ENCODE data around the gene ITPR3.
"Not testable (repeated sequence)": the region's sequence is repeated elsewhere in the genome, so short reads cannot be mapped to it uniquely, and the experiment has no call there.

The ITPR3 gene

GRCh38 chr6:33610779-33611732, 10.1 kb upstream of the ITPR3 start:
- no peak for DNase-seq (ENCODE audit: low read depth in 3 of 3, low spot score in 1 of 3)

- DNase-seq (ENCODE audit: low read depth in 3 of 3, low spot score in 1 of 3): no peak
These were observed 7.9 kb upstream of the ITPR3 start for GRCh38 chr6:33613146-33613794.

DNA sequence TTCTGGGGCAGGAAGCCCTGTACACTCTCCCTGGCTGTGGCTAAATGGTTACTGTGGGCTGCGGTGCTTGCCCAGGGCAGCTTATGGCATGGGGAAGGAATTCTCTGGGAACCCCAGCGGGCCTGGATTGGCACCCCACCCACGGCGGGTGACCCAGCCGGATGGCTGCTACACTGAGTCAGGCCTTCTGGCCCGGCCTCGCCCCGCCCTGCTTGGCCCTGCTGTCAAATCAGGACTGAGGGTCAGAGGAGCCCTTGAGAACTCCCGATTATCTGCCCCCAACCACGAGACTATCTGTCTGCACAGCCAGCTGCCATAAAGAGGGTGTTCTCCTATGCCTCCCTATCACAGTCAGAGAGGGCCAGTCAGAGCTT, 7.3 kb upstream of the ITPR3 start:
- DNase-seq (ENCODE audit: low read depth in 3 of 3, low spot score in 1 of 3): no peak

DNA sequence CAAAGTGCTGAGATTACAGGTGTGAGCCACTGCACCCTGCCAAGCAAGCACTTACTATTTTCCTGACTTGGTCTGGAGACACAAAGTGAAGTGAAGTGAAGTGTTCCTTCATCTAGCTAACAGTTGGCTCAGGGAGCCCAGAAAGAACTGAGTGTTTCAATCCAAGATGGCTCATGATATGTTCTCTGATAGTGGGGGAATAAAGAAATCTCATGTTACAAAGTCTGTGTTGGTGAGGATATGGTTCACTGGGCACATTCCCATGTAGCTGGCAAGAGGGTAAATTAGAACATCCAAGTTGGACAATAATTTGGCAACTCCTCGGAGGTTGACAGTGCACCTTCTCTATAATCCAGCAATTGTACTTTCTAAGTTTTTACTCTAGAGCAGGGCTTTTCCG, 5.0 kb upstream of the ITPR3 start:
- no peak for DNase-seq (ENCODE audit: low read depth in 3 of 3, low spot score in 1 of 3)

- no peak for DNase-seq (ENCODE audit: low read depth in 3 of 3, low spot score in 1 of 3)
These were observed 4.2 kb upstream of the ITPR3 start for GRCh38 chr6:33616913-33617312.

- DNase-seq (ENCODE audit: low read depth in 3 of 3, low spot score in 1 of 3): no peak
These were observed 1.8 kb upstream of the ITPR3 start for GRCh38 chr6:33619166-33619840.

- no peak for DNase-seq (ENCODE audit: low read depth in 3 of 3, low spot score in 1 of 3)
These were observed 815 bp upstream of the ITPR3 start for GRCh38 chr6:33620158-33620855.

GRCh38 chr6:33621711-33622388, 728 bp downstream of the ITPR3 start:
- peak in 1 of 3 donors; percentile 38 for DNase-seq (ENCODE audit: low read depth in 3 of 3, low spot score in 1 of 3)

GRCh38 chr6:33622456-33623431, 1.6 kb downstream of the ITPR3 start:
- no peak for DNase-seq (ENCODE audit: low read depth in 3 of 3, low spot score in 1 of 3)

- no peak for DNase-seq (ENCODE audit: low read depth in 3 of 3, low spot score in 1 of 3)
These were observed 2.8 kb downstream of the ITPR3 start for GRCh38 chr6:33623895-33624381.

- no peak for DNase-seq (ENCODE audit: low read depth in 3 of 3, low spot score in 1 of 3)
These were observed 3.7 kb downstream of the ITPR3 start for GRCh38 chr6:33624856-33625255.

DNA sequence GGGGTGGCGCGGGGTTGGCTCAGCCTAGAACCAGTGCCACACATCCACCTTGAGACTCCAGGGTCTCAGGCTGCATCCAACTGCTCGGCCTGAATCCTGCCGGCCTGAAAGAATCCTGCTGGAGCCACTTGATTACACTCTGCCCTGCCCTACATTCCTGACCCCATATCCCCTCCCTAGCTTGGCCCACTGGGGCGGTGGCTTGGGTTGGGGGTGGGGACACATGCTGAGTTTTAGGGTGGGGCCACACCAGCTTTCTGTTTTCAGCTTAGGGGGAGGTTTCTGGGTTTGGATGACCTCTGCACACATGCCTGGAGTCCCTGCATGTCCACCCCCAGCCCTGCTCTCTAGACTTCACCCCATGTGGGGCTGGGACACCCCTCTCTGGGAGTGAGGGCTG, 6.8 kb downstream of the ITPR3 start:
- no peak for DNase-seq (ENCODE audit: low read depth in 3 of 3, low spot score in 1 of 3)

DNA sequence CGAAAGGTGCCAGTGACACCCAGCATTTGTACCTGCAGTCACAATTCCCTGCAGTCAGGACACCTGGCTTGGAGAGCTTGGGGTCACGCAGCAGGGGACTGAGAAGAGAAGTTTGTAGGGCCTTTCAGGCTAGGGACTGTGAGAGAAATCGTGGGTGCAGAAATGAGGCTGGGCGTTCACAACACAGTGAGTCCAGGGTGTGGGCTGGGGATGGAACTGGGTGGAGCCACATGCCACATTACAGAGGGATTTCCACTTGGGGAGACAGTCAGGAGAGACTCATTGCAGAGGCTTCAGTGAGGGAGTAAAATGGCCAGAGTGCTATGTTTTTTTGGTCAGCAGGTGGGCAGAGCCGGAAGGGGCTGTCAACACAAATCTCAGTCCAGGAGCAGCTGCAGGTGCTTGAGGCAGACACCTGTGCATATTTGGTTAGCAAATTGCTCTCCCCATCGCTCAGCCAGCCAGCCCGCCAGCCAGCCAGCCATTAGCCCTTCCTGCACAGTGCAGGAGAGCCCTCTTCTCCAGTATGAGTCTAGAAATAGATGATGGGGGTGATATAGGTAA, 7.4 kb downstream of the ITPR3 start:
- no peak for DNase-seq (ENCODE audit: low read depth in 3 of 3, low spot score in 1 of 3)

GRCh38 chr6:33630014-33630413, 8.9 kb downstream of the ITPR3 start:
- no peak for DNase-seq (ENCODE audit: low read depth in 3 of 3, low spot score in 1 of 3)

DNA sequence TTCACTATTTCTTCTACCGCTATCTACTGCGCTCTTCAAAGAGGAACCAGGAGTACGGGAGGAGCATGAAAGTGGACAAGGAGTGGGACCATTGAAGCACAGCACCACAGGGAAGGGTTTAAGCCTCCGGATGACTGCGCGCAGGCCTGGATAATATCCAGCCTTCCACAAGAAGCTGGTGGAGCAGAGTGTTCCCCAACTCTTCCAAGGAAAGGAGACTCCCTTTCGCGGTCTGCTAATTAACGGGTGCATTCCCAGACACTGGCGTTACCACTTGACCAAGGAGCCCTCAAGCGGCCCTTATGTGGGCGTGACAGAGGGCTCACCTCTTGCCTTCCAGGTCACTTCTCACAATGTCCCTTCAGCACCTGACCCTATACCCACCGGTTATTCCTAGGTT, 10.4 kb downstream of the ITPR3 start:
- DNase-seq (ENCODE audit: low read depth in 3 of 3, low spot score in 1 of 3): not testable (repeated sequence)

DNA sequence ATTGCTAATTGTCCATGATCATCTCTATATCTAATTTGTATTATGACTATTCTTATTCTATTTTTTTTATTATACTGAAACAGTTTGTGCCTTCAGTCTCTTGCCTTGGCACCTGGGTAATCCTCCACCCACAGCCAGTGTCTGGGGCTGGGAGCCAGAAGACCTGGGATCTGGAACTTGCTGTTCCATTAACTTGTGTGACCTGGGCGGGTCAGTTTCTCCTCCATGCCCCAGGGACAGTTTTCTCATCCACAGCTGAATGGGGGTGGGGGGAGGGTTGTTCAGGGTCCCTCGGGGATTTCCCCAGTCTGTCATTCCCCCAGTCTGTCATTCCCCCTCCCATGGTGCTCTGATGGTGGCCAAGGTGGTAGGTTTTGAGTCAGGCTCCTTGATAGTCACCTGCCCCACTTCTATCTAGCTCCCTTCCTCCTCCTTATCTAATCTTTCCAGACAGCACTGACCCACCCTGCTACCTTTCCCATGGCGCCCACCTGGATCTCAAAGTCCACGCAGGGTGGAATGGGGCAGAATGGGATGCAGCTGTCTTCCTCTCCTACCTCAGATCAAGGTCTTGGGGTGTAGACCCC, 10.9 kb downstream of the ITPR3 start:
- DNase-seq (ENCODE audit: low read depth in 3 of 3, low spot score in 1 of 3): no peak

DNA sequence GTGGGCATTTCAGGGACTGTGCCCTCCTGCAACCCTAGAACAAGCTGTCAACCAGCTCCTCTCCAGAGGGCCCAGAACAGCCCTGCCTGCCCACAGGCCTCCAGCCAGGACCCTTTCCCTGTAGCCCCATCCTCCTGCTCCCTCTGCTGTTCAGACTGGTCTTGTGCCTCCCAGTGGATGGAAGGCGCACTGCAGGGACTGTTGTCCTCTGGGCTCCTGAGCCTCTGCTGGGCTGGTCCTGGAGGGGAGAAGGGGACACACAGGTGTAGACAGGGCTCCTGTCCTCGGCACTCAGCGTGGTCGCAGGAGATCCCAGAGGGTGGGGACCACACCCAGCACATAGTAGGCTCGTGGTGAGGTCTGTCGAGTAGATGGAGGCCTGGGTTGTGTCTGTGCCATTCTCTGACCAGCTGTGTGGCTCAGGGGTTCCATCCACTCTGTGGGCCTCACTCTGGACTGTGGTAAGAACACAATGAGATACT, 11.5 kb downstream of the ITPR3 start:
- DNase-seq (ENCODE audit: low read depth in 3 of 3, low spot score in 1 of 3): peak in 1 of 3 donors; percentile 36

DNA sequence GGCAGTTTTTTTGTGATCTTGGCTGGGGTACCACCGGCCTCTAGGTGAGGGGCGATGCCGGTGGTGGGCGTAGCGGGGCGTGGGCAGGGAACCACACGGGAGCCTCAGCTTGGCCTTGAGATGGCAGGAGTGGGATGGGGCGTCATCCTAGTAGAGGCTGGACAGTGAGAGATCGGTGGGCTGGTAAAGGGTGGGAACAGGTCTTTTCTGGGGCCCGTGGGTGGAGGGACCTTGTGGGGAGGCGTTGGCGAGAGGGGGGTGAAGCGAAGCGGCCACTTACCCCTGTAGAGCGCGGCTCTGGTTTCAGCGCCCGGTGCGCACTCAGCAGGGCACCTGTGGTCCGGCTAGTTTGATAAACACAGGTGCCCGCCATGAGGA, 12.0 kb downstream of the ITPR3 start:
- DNase-seq (ENCODE audit: low read depth in 3 of 3, low spot score in 1 of 3): no peak
